H9 (cell line): ENCODE data around the gene NDOR1. TPM values are rescaled to one million over a fixed set of nuclear protein-coding genes. Genes with fewer than 3 reads are reported as not detected.

ENCODE experiments used
- DNase-seq: peaks from one replicate; pipeline ENCODE4 v3.0.0-alpha.2; 2017
- H2AFZ ChIP-seq: one replicate; pipeline ENCODE4 v1.6.1; 2013; ENCODE audit warnings: mild to moderate bottlenecking, low read length, control low read depth, moderate library complexity
- H2AK5ac ChIP-seq: 2 replicates; pipeline ENCODE4 v1.6.1; 2013; ENCODE audit warnings: low read length, control low read depth, mixed read lengths; ENCODE audit not compliant: insufficient read length
- H2BK120ac ChIP-seq: one replicate; pipeline ENCODE4 v1.6.1; 2013; ENCODE audit warnings: low read depth, mild to moderate bottlenecking, low read length, control low read depth, inconsistent platforms; ENCODE audit not compliant: poor library complexity, severe bottlenecking
- H2BK12ac ChIP-seq: 2 replicates; pipeline ENCODE4 v1.6.1; 2013; ENCODE audit warnings: low read length, control low read depth, mixed read lengths, low read depth; ENCODE audit not compliant: insufficient read length
- H2BK15ac ChIP-seq: 2 replicates; pipeline ENCODE4 v1.6.1; 2013; ENCODE audit warnings: low read depth, low read length, control low read depth
- H2BK20ac ChIP-seq: one replicate; pipeline ENCODE4 v1.6.1; 2013; ENCODE audit warnings: low read depth, mild to moderate bottlenecking, low read length, control low read depth, inconsistent platforms; ENCODE audit not compliant: poor library complexity, severe bottlenecking
- H2BK5ac ChIP-seq: 2 replicates; pipeline ENCODE4 v1.6.1; 2013; ENCODE audit warnings: low read length, control low read depth, mixed read lengths; ENCODE audit not compliant: insufficient read length
- H3K14ac ChIP-seq: 2 replicates; pipeline ENCODE4 v1.6.1; 2013; ENCODE audit warnings: low read length, control low read depth; ENCODE audit not compliant: insufficient read depth
- H3K18ac ChIP-seq: 2 replicates; pipeline ENCODE4 v1.6.1; 2013; ENCODE audit warnings: low read depth, mild to moderate bottlenecking, mixed read lengths, low read length, control low read depth; ENCODE audit not compliant: insufficient read length
- H3K23ac ChIP-seq: 2 replicates; pipeline ENCODE4 v1.6.1; 2013; ENCODE audit warnings: low read length, control low read depth, mixed read lengths, low read depth; ENCODE audit not compliant: insufficient read length
- H3K23me2 ChIP-seq: 2 replicates; pipeline ENCODE4 v1.6.1; 2013; ENCODE audit warnings: low read depth, mild to moderate bottlenecking, mixed read lengths, low read length, control low read depth; ENCODE audit not compliant: insufficient read length, poor library complexity, severe bottlenecking
- H3K27ac ChIP-seq: 2 replicates; pipeline ENCODE4 v1.5.1; 2013; ENCODE audit warnings: low read length, control low read depth, mixed read lengths, low read depth; ENCODE audit not compliant: insufficient read length
- H3K27me3 ChIP-seq: 2 replicates; pipeline ENCODE4 v1.6.1; 2013; ENCODE audit warnings: low read length, control low read depth, inconsistent platforms; ENCODE audit not compliant: insufficient read depth
- H3K4ac ChIP-seq: 2 replicates; pipeline ENCODE4 v1.6.1; 2013; ENCODE audit warnings: low read depth, mild to moderate bottlenecking, control low read depth, inconsistent platforms, low read length, moderate library complexity
- H3K4me1 ChIP-seq: 2 replicates; pipeline ENCODE4 v1.6.1; 2013; ENCODE audit warnings: low read length, control low read depth, inconsistent platforms; ENCODE audit not compliant: insufficient read depth
- H3K4me2 ChIP-seq: 2 replicates; pipeline ENCODE4 v1.6.1; 2013; ENCODE audit warnings: low read length, control low read depth, mixed read lengths; ENCODE audit not compliant: insufficient read length, insufficient read depth
- H3K56ac ChIP-seq: 2 replicates; pipeline ENCODE4 v1.6.1; 2013; ENCODE audit warnings: low read depth, mild to moderate bottlenecking, mixed read lengths, low read length, control low read depth; ENCODE audit not compliant: insufficient read length
- H3K79me1 ChIP-seq: 2 replicates; pipeline ENCODE4 v1.6.1; 2013; ENCODE audit warnings: low read depth, mild to moderate bottlenecking, moderate library complexity, low read length, control low read depth, inconsistent platforms; ENCODE audit not compliant: insufficient read depth, poor library complexity, severe bottlenecking
- H3K79me2 ChIP-seq: 2 replicates; pipeline ENCODE4 v1.6.1; 2013; ENCODE audit warnings: low read length, control low read depth, inconsistent platforms; ENCODE audit not compliant: insufficient read depth
- H3K9ac ChIP-seq: 2 replicates; pipeline ENCODE4 v1.6.1; 2013; ENCODE audit warnings: low read length, control low read depth, mixed read lengths; ENCODE audit not compliant: insufficient read length; ENCODE audit errors: extremely low read depth
- H3K9me3 ChIP-seq: one replicate; pipeline ENCODE4 v1.6.1; 2013; ENCODE audit warnings: low read depth, low read length, inconsistent platforms; ENCODE audit not compliant: control insufficient read depth
- H3T11ph ChIP-seq: one replicate; pipeline ENCODE4 v1.6.1; 2013; ENCODE audit warnings: mild to moderate bottlenecking, low read length, control low read depth, inconsistent platforms
- H4K20me1 ChIP-seq: one replicate; pipeline ENCODE4 v1.6.1; 2013; ENCODE audit not compliant: control insufficient read depth, insufficient read length, insufficient read depth
- H4K5ac ChIP-seq: 2 replicates; pipeline ENCODE4 v1.6.1; 2013; ENCODE audit warnings: low read depth, mild to moderate bottlenecking, mixed read lengths, low read length, control low read depth; ENCODE audit not compliant: insufficient read length
- H4K8ac ChIP-seq: replicated peaks from 2 replicates; pipeline ENCODE4 v1.6.1; 2013; ENCODE audit warnings: low read length, control low read depth, mixed read lengths, low read depth; ENCODE audit not compliant: insufficient read length
- H4K91ac ChIP-seq: 2 replicates; pipeline ENCODE4 v1.6.1; 2013; ENCODE audit warnings: low read depth, mild to moderate bottlenecking, moderate library complexity, mixed read lengths, low read length, control low read depth; ENCODE audit not compliant: insufficient read length
- H3K27ac Mint-ChIP-seq, 3 experiments: 2 replicates in 2 of 3; 3 replicates in 1 of 3; pipeline ENCODE4 v1.8.0; 2020 to 2021; ENCODE audit warnings: mixed read lengths in 3 of 3, mild to moderate bottlenecking in 1 of 3, moderate library complexity in 1 of 3
- H3K27me3 Mint-ChIP-seq: 2 replicates; pipeline ENCODE4 v1.8.0; 2021; ENCODE audit warnings: low read depth, mild to moderate bottlenecking, moderate library complexity, mixed read lengths
- H3K36me3 Mint-ChIP-seq, 3 experiments: 2 replicates in 2 of 3; 3 replicates in 1 of 3; pipeline ENCODE4 v1.8.0; 2020 to 2021; ENCODE audit warnings: low read depth in 3 of 3, mixed read lengths in 3 of 3; ENCODE audit not compliant: insufficient read depth in 1 of 3
- H3K4me1 Mint-ChIP-seq, 2 experiments: 2 replicates each; pipeline ENCODE4 v1.8.0; 2020; ENCODE audit warnings: mixed read lengths in 2 of 2
- H3K4me3 Mint-ChIP-seq, 2 experiments: 2 replicates in 1 of 2; 3 replicates in 1 of 2; pipeline ENCODE4 v1.8.0; 2020 to 2021; ENCODE audit warnings: mild to moderate bottlenecking in 2 of 2, mixed read lengths in 2 of 2, moderate library complexity in 1 of 2
- H3K9me3 Mint-ChIP-seq, 2 experiments: 2 replicates in 1 of 2; 3 replicates in 1 of 2; pipeline ENCODE4 v1.8.0; 2020; ENCODE audit warnings: mild to moderate bottlenecking in 2 of 2, mixed read lengths in 2 of 2, moderate library complexity in 1 of 2
- WGBS: extraction: QIAGEN DNeasy Blood & Tissue Kit; methylation state at CpG from one replicate; pipeline ENCODE4 v1.1.7; 2013; ENCODE audit warnings: missing lambda C conversion rate, low lambda C conversion rate, mixed read lengths; ENCODE audit not compliant: insufficient read length; ENCODE audit errors: extremely low coverage; 5-methylcytosine and 5-hydroxymethylcytosine counted together
- total RNA-seq: library from RNA; stranded (reverse); gene quantifications from 2 replicates; pipeline ENCODE4 v1.2.1, GENCODE V29; 2021
- TF ChIP-seq, protein P1 (sequence below): fragments of 200-600 bp; sonication (generic); conservative IDR thresholded peaks from 3 replicates; pipeline ENCODE4 v1.8.0; 2021; ENCODE audit warnings: antibody characterized with exemption, mild to moderate bottlenecking

Gene NDOR1
- total RNA-seq, 1 experiment from 2014 or later, result 44.1 TPM

DNA sequence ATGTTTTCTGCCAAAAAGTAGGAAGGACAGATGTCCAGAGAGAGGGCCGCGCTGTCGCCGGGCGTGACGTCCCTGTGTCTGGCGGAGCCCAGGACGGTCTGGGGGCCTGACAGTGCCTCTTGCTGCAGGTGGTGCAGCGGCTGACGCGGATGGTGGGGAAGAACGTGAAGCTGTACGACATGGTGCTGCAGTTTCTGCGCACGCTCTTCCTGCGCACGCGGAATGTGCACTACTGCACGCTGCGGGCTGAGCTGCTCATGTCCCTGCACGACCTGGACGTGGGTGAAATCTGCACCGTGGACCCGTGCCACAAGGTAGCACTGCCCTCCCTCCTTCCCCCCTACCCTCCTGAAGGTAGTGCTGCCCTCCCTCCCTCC lies 57.4 kb downstream of the NDOR1 start:
- H3K79me2 ChIP-seq, result no peaks in the 10 kb centered on the region
- H3K36me3 Mint-ChIP-seq, result peaks cover 11 to 51% (median 40%) of the 10 kb centered on the region in 3 experiments; a peak in 6 of 7 replicates
- no peaks in the 10 kb centered on the region for H3K4me1 ChIP-seq
- no peak overlapping the region for H2BK5ac ChIP-seq
- no CpG with 5 or more reads among the region's 24 CpGs for WGBS
- H3K14ac ChIP-seq, result no peak overlapping the region
- H3K79me1 ChIP-seq, result no peaks in the 10 kb centered on the region
- H3K27me3 Mint-ChIP-seq, result no peaks in the 10 kb centered on the region; the same call in 1 of the 2 replicates
- H4K8ac ChIP-seq, result no peak overlapping the region
- TF ChIP-seq, protein P1, sequence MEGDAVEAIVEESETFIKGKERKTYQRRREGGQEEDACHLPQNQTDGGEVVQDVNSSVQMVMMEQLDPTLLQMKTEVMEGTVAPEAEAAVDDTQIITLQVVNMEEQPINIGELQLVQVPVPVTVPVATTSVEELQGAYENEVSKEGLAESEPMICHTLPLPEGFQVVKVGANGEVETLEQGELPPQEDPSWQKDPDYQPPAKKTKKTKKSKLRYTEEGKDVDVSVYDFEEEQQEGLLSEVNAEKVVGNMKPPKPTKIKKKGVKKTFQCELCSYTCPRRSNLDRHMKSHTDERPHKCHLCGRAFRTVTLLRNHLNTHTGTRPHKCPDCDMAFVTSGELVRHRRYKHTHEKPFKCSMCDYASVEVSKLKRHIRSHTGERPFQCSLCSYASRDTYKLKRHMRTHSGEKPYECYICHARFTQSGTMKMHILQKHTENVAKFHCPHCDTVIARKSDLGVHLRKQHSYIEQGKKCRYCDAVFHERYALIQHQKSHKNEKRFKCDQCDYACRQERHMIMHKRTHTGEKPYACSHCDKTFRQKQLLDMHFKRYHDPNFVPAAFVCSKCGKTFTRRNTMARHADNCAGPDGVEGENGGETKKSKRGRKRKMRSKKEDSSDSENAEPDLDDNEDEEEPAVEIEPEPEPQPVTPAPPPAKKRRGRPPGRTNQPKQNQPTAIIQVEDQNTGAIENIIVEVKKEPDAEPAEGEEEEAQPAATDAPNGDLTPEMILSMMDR, result no peak
- no peak overlapping the region for H3T11ph ChIP-seq
- H4K20me1 ChIP-seq, result no peaks in the 10 kb centered on the region
- no peak overlapping the region for H3K56ac ChIP-seq
- no peak overlapping the region for H3K4ac ChIP-seq
- H2AFZ ChIP-seq, result no peak overlapping the region
- H3K27me3 ChIP-seq, result no peaks in the 10 kb centered on the region
- no peaks in the 10 kb centered on the region for H3K9me3 ChIP-seq
- no peak overlapping the region for H3K27ac Mint-ChIP-seq
- no peak overlapping the region for H3K4me2 ChIP-seq
- H2BK12ac ChIP-seq, result no peak overlapping the region
- H4K5ac ChIP-seq, result no peak overlapping the region
- H3K4me3 Mint-ChIP-seq, result no peak overlapping the region
- no peak overlapping the region for H2BK15ac ChIP-seq
- no peak overlapping the region for H2BK20ac ChIP-seq
- H3K9me3 Mint-ChIP-seq, result no peaks in the 10 kb centered on the region
- H3K9ac ChIP-seq, result no peak overlapping the region
- H3K27ac ChIP-seq, result no peak overlapping the region
- no peak for DNase-seq
- H3K4me1 Mint-ChIP-seq, result 0 out of 4 replicates have a peak, but pooled peaks cover 0 to 3% of the 10 kb centered on the region in 2 experiments
- no peaks in the 10 kb centered on the region for H3K23me2 ChIP-seq
- H2BK120ac ChIP-seq, result no peak overlapping the region
- H3K23ac ChIP-seq, result no peak overlapping the region
- no peak overlapping the region for H4K91ac ChIP-seq
- H2AK5ac ChIP-seq, result no peak overlapping the region
- H3K18ac ChIP-seq, result no peak overlapping the region
